Gastrocnemius medialis (tissue), 4 donors: ENCODE data around the gene ST6GALNAC3.

Experiments used
- CTCF ChIP-seq, 5 experiments: fragments of 450-650 bp in 3 of 5; fragments of 200-600 bp in 2 of 5; sonication (generic) in 2 of 5; IDR thresholded peaks in 4 of 5; conservative IDR thresholded peaks in 1 of 5; 1 replicate in 4 of 5; 2 replicates in 1 of 5; pipeline ENCODE4 v1.5.1; 2016 to 2019; ENCODE audit warnings: antibody characterized with exemption in 5 of 5, mild to moderate bottlenecking in 3 of 5, moderate library complexity in 3 of 5
- POLR2A ChIP-seq, 2 donors: fragments of 450-650 bp; IDR thresholded peaks; one replicate each; pipeline ENCODE4 v1.6.1; 2017; ENCODE audit warnings: antibody characterized with exemption in 2 of 2, mild to moderate bottlenecking in 2 of 2, moderate library complexity in 2 of 2

GRCh38 chr1:76231320-76231719 is 156.8 kb downstream of the ST6GALNAC3 start:
- no peak for TF ChIP-seq CTCF (IDR thresholded peaks at IDR 0.05 in 4 of 5, conservative IDR thresholded peaks at IDR 0.05 in 1 of 5)
- TF ChIP-seq POLR2A (IDR thresholded peaks at IDR 0.05), result no peak
